GM19395 (cell line): Measurements from ENCODE around the gene TMEM222.

Experiments
- ATAC-seq: cut with Tn5 transposase; IDR thresholded peaks from one replicate; pipeline ENCODE4 v1.9.1; 2021; ENCODE audit warnings: mild to moderate bottlenecking, moderate library complexity; ENCODE audit not compliant: unreplicated experiment

The TMEM222 gene

GRCh38 chr1:27306071-27306470 lies 15.9 kb upstream of the TMEM222 start:
- no peak for ATAC-seq

GRCh38 chr1:27306892-27307761 lies 14.8 kb upstream of the TMEM222 start:
- no peak for ATAC-seq

GRCh38 chr1:27307874-27308598 lies 13.9 kb upstream of the TMEM222 start:
- ATAC-seq: no peak

- no peak for ATAC-seq
Measured at GRCh38 chr1:27314169-27314568, 7.8 kb upstream of the TMEM222 start.

GRCh38 chr1:27314737-27315136 lies 7.2 kb upstream of the TMEM222 start:
- ATAC-seq: no peak

GRCh38 chr1:27316860-27317259 lies 5.1 kb upstream of the TMEM222 start:
- ATAC-seq: no peak

GRCh38 chr1:27318136-27318535 lies 3.8 kb upstream of the TMEM222 start:
- no peak for ATAC-seq

- no peak for ATAC-seq
Measured at GRCh38 chr1:27318596-27318995, 3.4 kb upstream of the TMEM222 start.

GRCh38 chr1:27322569-27323240 lies 742 bp downstream of the TMEM222 start:
- ATAC-seq: no peak

- no peak for ATAC-seq
Measured at GRCh38 chr1:27325286-27325685, 3.3 kb downstream of the TMEM222 start.

- no peak for ATAC-seq
Measured at GRCh38 chr1:27327964-27328363, 6.0 kb downstream of the TMEM222 start.

- no peak for ATAC-seq
Measured at GRCh38 chr1:27330786-27331185, 8.8 kb downstream of the TMEM222 start.

- no peak for ATAC-seq
Measured at GRCh38 chr1:27331426-27331825, 9.5 kb downstream of the TMEM222 start.

- no peak for ATAC-seq
Measured at GRCh38 chr1:27331922-27332321, 10.0 kb downstream of the TMEM222 start.

GRCh38 chr1:27332536-27333281 lies 10.7 kb downstream of the TMEM222 start:
- ATAC-seq: no peak

GRCh38 chr1:27333717-27334279 lies 11.8 kb downstream of the TMEM222 start:
- no peak for ATAC-seq

- no peak for ATAC-seq
Measured at GRCh38 chr1:27335506-27336422, 13.8 kb downstream of the TMEM222 start.

GRCh38 chr1:27336756-27337155 lies 14.8 kb downstream of the TMEM222 start:
- no peak for ATAC-seq

- no peak for ATAC-seq
Measured at GRCh38 chr1:27338751-27339150, 16.8 kb downstream of the TMEM222 start.

GRCh38 chr1:27339213-27339612 lies 17.2 kb downstream of the TMEM222 start:
- no peak for ATAC-seq
